GM18508 (cell line): Measurements from ENCODE around the gene TRPC4AP.
"Not testable (repeated sequence)": the region's sequence is repeated elsewhere in the genome, so short reads cannot be mapped to it uniquely, and the experiment has no call there.

Experiments used
- ATAC-seq: cut with Tn5 transposase; IDR thresholded peaks from one replicate; pipeline ENCODE4 v1.9.1; 2021; ENCODE audit warnings: moderate number of reproducible peaks; ENCODE audit not compliant: insufficient read depth, unreplicated experiment

TRPC4AP gene

GRCh38 chr20:35092524-35093266, at the start of gene TRPC4AP:
Gene TRPC4AP (minus strand): TSS chr20:35092807. CDS start chr20:35092781, 26 bp downstream.
- peak; percentile 78 for ATAC-seq

GRCh38 chr20:35135867-35136586, 43.4 kb upstream of the TRPC4AP start:
- no peak for ATAC-seq

GRCh38 chr20:35134880-35135279, 42.3 kb upstream of the TRPC4AP start:
- no peak for ATAC-seq

GRCh38 chr20:35134472-35134871, 41.9 kb upstream of the TRPC4AP start:
- ATAC-seq, result no peak

GRCh38 chr20:35133735-35134134, 41.1 kb upstream of the TRPC4AP start:
- ATAC-seq, result no peak

- no peak for ATAC-seq
Observed at GRCh38 chr20:35133031-35133430, 40.4 kb upstream of the TRPC4AP start.

GRCh38 chr20:35131934-35132333, 39.3 kb upstream of the TRPC4AP start:
- ATAC-seq, result no peak

- no peak for ATAC-seq
Observed at GRCh38 chr20:35129647-35130069, 37.1 kb upstream of the TRPC4AP start.

GRCh38 chr20:35125753-35126152, 33.1 kb upstream of the TRPC4AP start:
- no peak for ATAC-seq

GRCh38 chr20:35122756-35123405, 30.3 kb upstream of the TRPC4AP start:
- ATAC-seq, result no peak

GRCh38 chr20:35121186-35121585, 28.6 kb upstream of the TRPC4AP start:
- ATAC-seq, result no peak

- ATAC-seq, result no peak
Observed at GRCh38 chr20:35120012-35120701, 27.6 kb upstream of the TRPC4AP start.

- no peak for ATAC-seq
Observed at GRCh38 chr20:35117629-35118028, 25.0 kb upstream of the TRPC4AP start.

GRCh38 chr20:35117196-35117595, 24.6 kb upstream of the TRPC4AP start:
- ATAC-seq, result no peak

- no peak for ATAC-seq
Observed at GRCh38 chr20:35116258-35116657, 23.7 kb upstream of the TRPC4AP start.

- no peak for ATAC-seq
Observed at GRCh38 chr20:35115606-35116005, 23.0 kb upstream of the TRPC4AP start.

- not testable (repeated sequence) for ATAC-seq
Observed at GRCh38 chr20:35112276-35112675, 19.7 kb upstream of the TRPC4AP start.

- ATAC-seq, result no peak
Observed at GRCh38 chr20:35111141-35111888, 18.7 kb upstream of the TRPC4AP start.

- no peak for ATAC-seq
Observed at GRCh38 chr20:35108921-35109320, 16.3 kb upstream of the TRPC4AP start.

- ATAC-seq, result no peak
Observed at GRCh38 chr20:35106827-35107380, 14.3 kb upstream of the TRPC4AP start.
